Hindlimb muscle (tissue), 1 donor: ENCODE measurements around the gene SIX2. TPM values are rescaled to one million over a fixed set of nuclear protein-coding genes. Genes with fewer than 3 reads are reported as not detected.

ENCODE experiments used
- DNase-seq: peaks from one replicate; pipeline ENCODE4 v3.0.0-alpha.2; 2013
- polyA plus RNA-seq: library from polyadenylated mRNA; unstranded; fragments of 120-200 nt; gene quantifications from one replicate; pipeline ENCODE4 v1.2.1, GENCODE V29; 2013; ENCODE audit not compliant: insufficient read length

Gene SIX2
- polyA plus RNA-seq, 1 donor: 7.2 TPM

GRCh38 chr2:45018023-45018422, 8.8 kb upstream of the SIX2 start:
- no peak for DNase-seq

- no peak for DNase-seq
Measured at GRCh38 chr2:45014831-45015230, 5.6 kb upstream of the SIX2 start.

- DNase-seq: peak; percentile 75
Measured at GRCh38 chr2:45014016-45014702, 4.9 kb upstream of the SIX2 start.

GRCh38 chr2:45013229-45014015, 4.2 kb upstream of the SIX2 start:
- no peak for DNase-seq

GRCh38 chr2:45012733-45013132, 3.5 kb upstream of the SIX2 start:
- DNase-seq: no peak

GRCh38 chr2:45011621-45012602, 2.7 kb upstream of the SIX2 start:
- no peak for DNase-seq

GRCh38 chr2:45011121-45011520, 1.9 kb upstream of the SIX2 start:
- DNase-seq: no peak

- no peak for DNase-seq
Measured at GRCh38 chr2:45010702-45011012, 1.4 kb upstream of the SIX2 start.

- peak; percentile 89 for DNase-seq
Measured at GRCh38 chr2:45009928-45010701, 863 bp upstream of the SIX2 start.

GRCh38 chr2:45008296-45009129, 739 bp downstream of the SIX2 start:
- DNase-seq: no peak

GRCh38 chr2:45007961-45008295, 1.3 kb downstream of the SIX2 start:
- DNase-seq: no peak

- DNase-seq: no peak
Measured at GRCh38 chr2:45006942-45007287, 2.3 kb downstream of the SIX2 start.

- DNase-seq: no peak
Measured at GRCh38 chr2:45006041-45006941, 3.0 kb downstream of the SIX2 start.

- no peak for DNase-seq
Measured at GRCh38 chr2:45005261-45006002, 3.8 kb downstream of the SIX2 start.

- no peak for DNase-seq
Measured at GRCh38 chr2:45004562-45005191, 4.6 kb downstream of the SIX2 start.

- no peak for DNase-seq
Measured at GRCh38 chr2:45003579-45004551, 5.4 kb downstream of the SIX2 start.

GRCh38 chr2:45002686-45003085, 6.6 kb downstream of the SIX2 start:
- DNase-seq: no peak

GRCh38 chr2:45001869-45002385, 7.3 kb downstream of the SIX2 start:
- DNase-seq: no peak
